GM23248 (cell line): ENCODE results near the gene ARAP1.

Source experiments
- EZH2 ChIP-seq: fragments of 200-600 bp; sonication (generic); IDR thresholded peaks from 2 replicates; pipeline ENCODE4 v1.6.1; 2018; ENCODE audit warnings: antibody characterized with exemption, mild to moderate bottlenecking; ENCODE audit not compliant: insufficient read depth, poor library complexity, severe bottlenecking
- EZH2phosphoT487 ChIP-seq: fragments of 200-600 bp; sonication (generic); IDR thresholded peaks from 2 replicates; pipeline ENCODE4 v1.6.1; 2018; ENCODE audit warnings: antibody characterized with exemption, moderate library complexity, mild to moderate bottlenecking, low read depth; ENCODE audit not compliant: insufficient read depth

GRCh38 chr11:72712841-72713240 is 39.4 kb downstream of the ARAP1 start:
- no peak for TF ChIP-seq EZH2phosphoT487
- no peak for TF ChIP-seq EZH2
